GM23338 (cell line): Measurements from ENCODE around the gene KIF20B. TPM values are rescaled to one million over a fixed set of nuclear protein-coding genes. Genes with fewer than 3 reads are reported as not detected.

Source experiments
- ATAC-seq: fragments of 200-7000 bp; cut with Tn5 transposase; 3 replicates; pipeline ENCODE4 v1.9.1; 2020
- DNase-seq: peaks from one replicate; pipeline ENCODE4 v3.0.0-alpha.2; 2015; ENCODE audit warnings: low spot score
- H2AFZ ChIP-seq: fragments of 200-600 bp; sonication (generic); 2 replicates; pipeline ENCODE4 v1.8.0; 2016; ENCODE audit warnings: antibody characterized with exemption, mild to moderate bottlenecking, moderate library complexity
- H3F3A ChIP-seq: fragments of 200-600 bp; sonication (generic); replicated peaks from 2 replicates; pipeline ENCODE4 v1.8.0; 2017; ENCODE audit warnings: antibody characterized with exemption, mixed run types, low read depth
- H3K27ac ChIP-seq: fragments of 200-600 bp; sonication (generic); 2 replicates; pipeline ENCODE4 v1.6.1; 2016; ENCODE audit warnings: low read depth
- H3K27me3 ChIP-seq: fragments of 200-600 bp; sonication (generic); 2 replicates; pipeline ENCODE4 v1.8.0; 2016; ENCODE audit warnings: mild to moderate bottlenecking, mixed run types, moderate library complexity; ENCODE audit not compliant: insufficient read depth
- H3K36me3 ChIP-seq: fragments of 200-600 bp; sonication (generic); 2 replicates; pipeline ENCODE4 v1.8.0; 2016; ENCODE audit warnings: mild to moderate bottlenecking; ENCODE audit not compliant: insufficient read depth
- H3K4me1 ChIP-seq: fragments of 200-600 bp; sonication (generic); 2 replicates; pipeline ENCODE4 v1.8.0; 2016; ENCODE audit warnings: mild to moderate bottlenecking, moderate library complexity; ENCODE audit not compliant: insufficient read depth
- H3K4me2 ChIP-seq: fragments of 200-600 bp; sonication (generic); 2 replicates; pipeline ENCODE4 v1.7.1; 2017; ENCODE audit warnings: mixed run types
- H3K4me3 ChIP-seq: fragments of 200-600 bp; sonication (generic); 2 replicates; pipeline ENCODE4 v1.6.1; 2016; ENCODE audit warnings: mixed run types
- H3K79me2 ChIP-seq: fragments of 200-600 bp; sonication (generic); replicated peaks from 2 replicates; pipeline ENCODE4 v1.8.0; 2017; ENCODE audit warnings: mild to moderate bottlenecking; ENCODE audit not compliant: insufficient read depth
- H3K9me2 ChIP-seq: fragments of 200-600 bp; sonication (generic); 2 replicates; pipeline ENCODE4 v1.8.0; 2017; ENCODE audit not compliant: insufficient read depth
- H4K20me1 ChIP-seq: fragments of 200-600 bp; sonication (generic); replicated peaks from 2 replicates; pipeline ENCODE4 v1.8.0; 2017; ENCODE audit warnings: mild to moderate bottlenecking; ENCODE audit not compliant: insufficient read depth
- H3K27ac Mint-ChIP-seq: 2 replicates; pipeline ENCODE4 v1.8.0; 2020; ENCODE audit warnings: inconsistent platforms, mild to moderate bottlenecking, moderate library complexity, mixed read lengths
- H3K27me3 Mint-ChIP-seq: 3 replicates; pipeline ENCODE4 v1.8.0; 2022; ENCODE audit warnings: low read depth, mild to moderate bottlenecking, moderate library complexity, mixed read lengths, inconsistent platforms; ENCODE audit not compliant: insufficient read depth, poor library complexity
- H3K36me3 Mint-ChIP-seq: 3 replicates; pipeline ENCODE4 v1.8.0; 2021; ENCODE audit warnings: low read depth, mild to moderate bottlenecking, inconsistent platforms, moderate library complexity, mixed read lengths
- H3K4me1 Mint-ChIP-seq: 3 replicates; pipeline ENCODE4 v1.8.0; 2020; ENCODE audit warnings: mild to moderate bottlenecking, inconsistent platforms, mixed read lengths
- H3K4me3 Mint-ChIP-seq: 3 replicates; pipeline ENCODE4 v1.8.0; 2021; ENCODE audit warnings: moderate library complexity, mild to moderate bottlenecking, inconsistent platforms, mixed read lengths
- H3K9me3 Mint-ChIP-seq: 3 replicates; pipeline ENCODE4 v1.8.0; 2020; ENCODE audit warnings: moderate library complexity, mild to moderate bottlenecking, inconsistent platforms, mixed read lengths
- CREB1 ChIP-seq: fragments of 250-450 bp; sonication (Bioruptor Pico); IDR thresholded peaks from 2 replicates; pipeline ENCODE4 v1.5.0; 2020; ENCODE audit warnings: low read depth, mild to moderate bottlenecking, moderate library complexity
- EZH2 ChIP-seq: fragments of 200-600 bp; sonication (generic); IDR thresholded peaks from one replicate; pipeline ENCODE4 v1.8.0; 2017; ENCODE audit warnings: antibody characterized with exemption, mild to moderate bottlenecking, low read depth; ENCODE audit not compliant: unreplicated experiment
- EZH2phosphoT487 ChIP-seq: fragments of 200-600 bp; sonication (generic); IDR thresholded peaks from one replicate; pipeline ENCODE4 v1.8.1; 2018; ENCODE audit warnings: antibody characterized with exemption; ENCODE audit not compliant: unreplicated experiment
- JUNB ChIP-seq: IDR thresholded peaks from one replicate; pipeline ENCODE4 v1.6.1; 2016; ENCODE audit warnings: antibody characterized with exemption; ENCODE audit not compliant: unreplicated experiment
- NANOG ChIP-seq: IDR thresholded peaks from 2 replicates; pipeline ENCODE4 v1.6.1; 2016; ENCODE audit warnings: antibody characterized with exemption, borderline replicate concordance
- POLR2AphosphoS5 ChIP-seq: IDR thresholded peaks from 2 replicates; pipeline ENCODE4 v1.6.1; 2016; ENCODE audit warnings: antibody characterized with exemption, low read depth
- STAT1 ChIP-seq: IDR thresholded peaks from one replicate; pipeline ENCODE4 v1.6.1; 2016; ENCODE audit warnings: antibody characterized with exemption; ENCODE audit not compliant: unreplicated experiment
- ZNF114 ChIP-seq: fragments of 250-450 bp; sonication (Bioruptor Pico); IDR thresholded peaks from 2 replicates; pipeline ENCODE4 v1.5.0; 2020; ENCODE audit warnings: mild to moderate bottlenecking, moderate library complexity
- ZNF331 ChIP-seq: fragments of 250-450 bp; sonication (Bioruptor Pico); IDR thresholded peaks from 2 replicates; pipeline ENCODE4 v1.5.0; 2020; ENCODE audit warnings: low read depth, mild to moderate bottlenecking, moderate library complexity
- polyA plus RNA-seq: library from polyadenylated mRNA; unstranded; fragments of >200 nt; fragmentation: Nextera tagmentation; extraction: Ambion mirVana; gene quantifications from 2 replicates; pipeline ENCODE4 v1.2.1, GENCODE V29; 2016
- total RNA-seq: library from RNA; depleted of rRNA; stranded (reverse); fragments of >200 nt; shearing (Covaris generic); gene quantifications from 2 replicates; pipeline ENCODE4 v1.2.3, GENCODE V29; 2014
- TF ChIP-seq, protein P1 (sequence below), 2 experiments: fragments of 200-600 bp in 1 of 2; sonication (generic) in 1 of 2; conservative IDR thresholded peaks; 2 replicates each; pipeline versions ENCODE4 v1.5.1 to v1.6.1; 2016 to 2017; ENCODE audit warnings: antibody characterized with exemption in 2 of 2, low read depth in 2 of 2, mild to moderate bottlenecking in 2 of 2, moderate library complexity in 1 of 2
- TF ChIP-seq, protein P2 (sequence below): IDR thresholded peaks from 2 replicates; pipeline ENCODE4 v1.6.1; 2016; ENCODE audit warnings: antibody characterized with exemption
- TF ChIP-seq, protein P3 (sequence below): IDR thresholded peaks from one replicate; pipeline ENCODE4 v1.6.1; 2018; ENCODE audit warnings: antibody characterized with exemption; ENCODE audit not compliant: unreplicated experiment

The KIF20B gene
- total and polyA plus RNA-seq, 2 experiments from 2014 or later, result 42.7 to 111 TPM

DNA sequence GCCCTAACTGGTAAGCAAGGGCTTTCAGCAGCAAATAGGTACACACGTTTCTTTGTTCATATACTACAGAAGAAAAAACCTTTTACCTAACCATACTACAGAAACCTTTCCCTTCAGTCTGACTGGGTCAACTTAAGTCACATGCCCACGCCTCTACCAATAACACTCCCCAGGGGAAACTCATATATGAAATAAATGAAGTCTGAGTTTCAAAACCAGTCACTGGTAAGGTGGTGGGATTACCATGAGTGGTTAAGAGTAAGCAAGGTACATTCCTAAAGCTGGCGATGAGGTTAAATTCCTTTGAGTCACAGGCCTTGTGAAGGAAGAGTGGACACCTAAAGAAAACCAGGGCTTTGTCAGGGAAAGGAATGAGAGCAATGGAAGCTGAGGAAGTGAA is 21.4 kb upstream of the KIF20B start:
- peaks cover 5% of the 10 kb centered on the region; the same call in 1 of the 2 replicates for H3K27me3 ChIP-seq
- no peak overlapping the region for H3K4me2 ChIP-seq
- peaks cover 6% of the 10 kb centered on the region for H3K4me1 Mint-ChIP-seq
- H3K4me3 Mint-ChIP-seq, result no peak overlapping the region
- no peak for DNase-seq
- no peaks in the 10 kb centered on the region for H3K36me3 Mint-ChIP-seq
- no peaks in the 10 kb centered on the region for H3K36me3 ChIP-seq
- no peak overlapping the region for H3K27ac Mint-ChIP-seq
- no peak overlapping the region for H3K4me3 ChIP-seq
- H3K27ac ChIP-seq, result no peak overlapping the region
- H3K4me1 ChIP-seq, result 0 out of 2 replicates have a peak, but pooled peaks cover 7% of the 10 kb centered on the region
- no peaks in the 10 kb centered on the region for H3K9me2 ChIP-seq
- H3K79me2 ChIP-seq, result no peaks in the 10 kb centered on the region
- H3K9me3 Mint-ChIP-seq, result no peaks in the 10 kb centered on the region
- H3K27me3 Mint-ChIP-seq, result no peaks in the 10 kb centered on the region
- H2AFZ ChIP-seq, result no peak overlapping the region
- no peak for TF ChIP-seq ZNF114 (CRISPR knock-in tag)
- no peak for TF ChIP-seq ZNF331 (CRISPR knock-in tag)
- H4K20me1 ChIP-seq, result no peaks in the 10 kb centered on the region
- ATAC-seq, result no peak
- no peaks in the 10 kb centered on the region for H3F3A ChIP-seq

GRCh38 chr10:89683883-89684282 is 17.5 kb upstream of the KIF20B start:
- H3K4me2 ChIP-seq, result no peak overlapping the region
- no peak overlapping the region for H2AFZ ChIP-seq
- H3K36me3 Mint-ChIP-seq, result no peaks in the 10 kb centered on the region
- H3K4me1 ChIP-seq, result no peaks in the 10 kb centered on the region
- H3K79me2 ChIP-seq, result no peaks in the 10 kb centered on the region
- H3K27me3 ChIP-seq, result no peaks in the 10 kb centered on the region
- no peaks in the 10 kb centered on the region for H3F3A ChIP-seq
- DNase-seq (no peak), ATAC-seq (no peak)
- H3K27ac ChIP-seq, result no peak overlapping the region
- peaks cover 4% of the 10 kb centered on the region; the same call in 2 of the 3 replicates for H3K4me1 Mint-ChIP-seq
- no peak for TF ChIP-seq EZH2
- no peak overlapping the region for H3K27ac Mint-ChIP-seq
- H3K4me3 Mint-ChIP-seq, result no peak overlapping the region
- no peaks in the 10 kb centered on the region for H3K9me2 ChIP-seq
- no peaks in the 10 kb centered on the region for H3K9me3 Mint-ChIP-seq
- H4K20me1 ChIP-seq, result no peaks in the 10 kb centered on the region
- H3K36me3 ChIP-seq, result no peaks in the 10 kb centered on the region
- H3K27me3 Mint-ChIP-seq, result peaks cover 2% of the 10 kb centered on the region
- no peak overlapping the region for H3K4me3 ChIP-seq

DNA sequence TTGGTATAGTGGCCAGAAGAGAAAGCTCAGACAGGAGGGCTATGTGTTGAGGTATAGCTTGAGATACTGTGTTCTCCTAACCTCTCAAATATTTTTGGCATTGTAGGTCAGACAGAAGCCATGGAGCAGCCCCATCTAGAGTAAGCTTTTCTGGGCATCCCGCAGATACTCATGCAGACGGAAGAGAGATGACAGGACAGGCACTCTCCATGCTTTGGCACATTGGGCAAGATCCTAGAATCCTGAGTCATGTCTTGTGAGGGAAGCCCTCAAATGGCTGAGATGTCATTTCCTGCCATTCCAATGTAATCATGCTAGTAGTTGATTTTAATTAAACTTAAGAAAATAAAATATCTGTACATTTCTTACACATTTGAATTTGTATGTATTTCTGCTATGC is 16.8 kb upstream of the KIF20B start:
- Mint-ChIP-seq H3K4me1 (peaks cover 4% of the 10 kb centered on the region; the same call in 2 of the 3 replicates), H3K36me3 (no peaks in the 10 kb centered on the region), H3K4me3 (no peak overlapping the region), H3K27me3 (peaks cover 2% of the 10 kb centered on the region), H3K9me3 (no peaks in the 10 kb centered on the region), H3K27ac (no peak overlapping the region)
- Histone ChIP-seq H3K27me3 (no peaks in the 10 kb centered on the region), H3K4me3 (no peak overlapping the region), H3K4me1 (no peaks in the 10 kb centered on the region), H3F3A (no peaks in the 10 kb centered on the region), H4K20me1 (no peaks in the 10 kb centered on the region), H3K4me2 (no peak overlapping the region), H3K27ac (no peak overlapping the region), H3K36me3 (no peaks in the 10 kb centered on the region), H2AFZ (no peak overlapping the region), H3K9me2 (no peaks in the 10 kb centered on the region), H3K79me2 (no peaks in the 10 kb centered on the region)
- DNase-seq, result no peak
- no peak for ATAC-seq
- TF ChIP-seq, protein P1, sequence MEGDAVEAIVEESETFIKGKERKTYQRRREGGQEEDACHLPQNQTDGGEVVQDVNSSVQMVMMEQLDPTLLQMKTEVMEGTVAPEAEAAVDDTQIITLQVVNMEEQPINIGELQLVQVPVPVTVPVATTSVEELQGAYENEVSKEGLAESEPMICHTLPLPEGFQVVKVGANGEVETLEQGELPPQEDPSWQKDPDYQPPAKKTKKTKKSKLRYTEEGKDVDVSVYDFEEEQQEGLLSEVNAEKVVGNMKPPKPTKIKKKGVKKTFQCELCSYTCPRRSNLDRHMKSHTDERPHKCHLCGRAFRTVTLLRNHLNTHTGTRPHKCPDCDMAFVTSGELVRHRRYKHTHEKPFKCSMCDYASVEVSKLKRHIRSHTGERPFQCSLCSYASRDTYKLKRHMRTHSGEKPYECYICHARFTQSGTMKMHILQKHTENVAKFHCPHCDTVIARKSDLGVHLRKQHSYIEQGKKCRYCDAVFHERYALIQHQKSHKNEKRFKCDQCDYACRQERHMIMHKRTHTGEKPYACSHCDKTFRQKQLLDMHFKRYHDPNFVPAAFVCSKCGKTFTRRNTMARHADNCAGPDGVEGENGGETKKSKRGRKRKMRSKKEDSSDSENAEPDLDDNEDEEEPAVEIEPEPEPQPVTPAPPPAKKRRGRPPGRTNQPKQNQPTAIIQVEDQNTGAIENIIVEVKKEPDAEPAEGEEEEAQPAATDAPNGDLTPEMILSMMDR (conservative IDR thresholded peaks at IDR 0.05; ENCODE audit: low read depth in 2 of 2), result no peak
- TF ChIP-seq ZNF331 (CRISPR knock-in tag), result no peak
- TF ChIP-seq EZH2, result no peak
- no peak for TF ChIP-seq STAT1
- TF ChIP-seq JUNB, result no peak
- no peak for TF ChIP-seq EZH2phosphoT487
- no peak for TF ChIP-seq POLR2AphosphoS5
- TF ChIP-seq, protein P2, sequence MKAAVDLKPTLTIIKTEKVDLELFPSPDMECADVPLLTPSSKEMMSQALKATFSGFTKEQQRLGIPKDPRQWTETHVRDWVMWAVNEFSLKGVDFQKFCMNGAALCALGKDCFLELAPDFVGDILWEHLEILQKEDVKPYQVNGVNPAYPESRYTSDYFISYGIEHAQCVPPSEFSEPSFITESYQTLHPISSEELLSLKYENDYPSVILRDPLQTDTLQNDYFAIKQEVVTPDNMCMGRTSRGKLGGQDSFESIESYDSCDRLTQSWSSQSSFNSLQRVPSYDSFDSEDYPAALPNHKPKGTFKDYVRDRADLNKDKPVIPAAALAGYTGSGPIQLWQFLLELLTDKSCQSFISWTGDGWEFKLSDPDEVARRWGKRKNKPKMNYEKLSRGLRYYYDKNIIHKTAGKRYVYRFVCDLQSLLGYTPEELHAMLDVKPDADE, result no peak
- TF ChIP-seq, protein P3, sequence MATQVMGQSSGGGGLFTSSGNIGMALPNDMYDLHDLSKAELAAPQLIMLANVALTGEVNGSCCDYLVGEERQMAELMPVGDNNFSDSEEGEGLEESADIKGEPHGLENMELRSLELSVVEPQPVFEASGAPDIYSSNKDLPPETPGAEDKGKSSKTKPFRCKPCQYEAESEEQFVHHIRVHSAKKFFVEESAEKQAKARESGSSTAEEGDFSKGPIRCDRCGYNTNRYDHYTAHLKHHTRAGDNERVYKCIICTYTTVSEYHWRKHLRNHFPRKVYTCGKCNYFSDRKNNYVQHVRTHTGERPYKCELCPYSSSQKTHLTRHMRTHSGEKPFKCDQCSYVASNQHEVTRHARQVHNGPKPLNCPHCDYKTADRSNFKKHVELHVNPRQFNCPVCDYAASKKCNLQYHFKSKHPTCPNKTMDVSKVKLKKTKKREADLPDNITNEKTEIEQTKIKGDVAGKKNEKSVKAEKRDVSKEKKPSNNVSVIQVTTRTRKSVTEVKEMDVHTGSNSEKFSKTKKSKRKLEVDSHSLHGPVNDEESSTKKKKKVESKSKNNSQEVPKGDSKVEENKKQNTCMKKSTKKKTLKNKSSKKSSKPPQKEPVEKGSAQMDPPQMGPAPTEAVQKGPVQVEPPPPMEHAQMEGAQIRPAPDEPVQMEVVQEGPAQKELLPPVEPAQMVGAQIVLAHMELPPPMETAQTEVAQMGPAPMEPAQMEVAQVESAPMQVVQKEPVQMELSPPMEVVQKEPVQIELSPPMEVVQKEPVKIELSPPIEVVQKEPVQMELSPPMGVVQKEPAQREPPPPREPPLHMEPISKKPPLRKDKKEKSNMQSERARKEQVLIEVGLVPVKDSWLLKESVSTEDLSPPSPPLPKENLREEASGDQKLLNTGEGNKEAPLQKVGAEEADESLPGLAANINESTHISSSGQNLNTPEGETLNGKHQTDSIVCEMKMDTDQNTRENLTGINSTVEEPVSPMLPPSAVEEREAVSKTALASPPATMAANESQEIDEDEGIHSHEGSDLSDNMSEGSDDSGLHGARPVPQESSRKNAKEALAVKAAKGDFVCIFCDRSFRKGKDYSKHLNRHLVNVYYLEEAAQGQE, result no peak
- no peak for TF ChIP-seq CREB1 (CRISPR knock-in tag)
- no peak for TF ChIP-seq ZNF114 (CRISPR knock-in tag)
- no peak for TF ChIP-seq NANOG
